HG03139 (cell line): ENCODE data around the gene CCDC141.

Experiments used
- ATAC-seq: cut with Tn5 transposase; IDR thresholded peaks from one replicate; pipeline ENCODE4 v1.9.1; 2021; ENCODE audit not compliant: unreplicated experiment

The CCDC141 gene

DNA sequence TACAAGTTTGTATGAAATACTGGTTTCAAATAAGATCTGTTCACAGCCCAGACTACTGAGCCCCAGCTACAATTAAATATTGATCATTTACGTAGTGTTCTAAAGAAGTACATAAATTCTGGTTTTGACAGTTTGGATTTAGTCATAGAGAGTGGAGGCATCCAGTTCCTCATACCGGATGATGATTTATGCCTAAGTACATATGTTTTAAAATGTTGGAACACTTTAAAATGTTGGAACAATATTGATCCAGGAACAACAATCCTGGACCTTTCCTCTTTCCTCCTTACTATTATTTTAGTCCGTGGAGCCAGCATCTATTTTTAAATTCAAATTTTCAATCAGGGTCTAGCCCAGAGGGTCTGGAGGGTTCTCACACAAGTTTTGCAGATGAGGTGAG, 220.0 kb downstream of the CCDC141 start:
- ATAC-seq = no peak

DNA sequence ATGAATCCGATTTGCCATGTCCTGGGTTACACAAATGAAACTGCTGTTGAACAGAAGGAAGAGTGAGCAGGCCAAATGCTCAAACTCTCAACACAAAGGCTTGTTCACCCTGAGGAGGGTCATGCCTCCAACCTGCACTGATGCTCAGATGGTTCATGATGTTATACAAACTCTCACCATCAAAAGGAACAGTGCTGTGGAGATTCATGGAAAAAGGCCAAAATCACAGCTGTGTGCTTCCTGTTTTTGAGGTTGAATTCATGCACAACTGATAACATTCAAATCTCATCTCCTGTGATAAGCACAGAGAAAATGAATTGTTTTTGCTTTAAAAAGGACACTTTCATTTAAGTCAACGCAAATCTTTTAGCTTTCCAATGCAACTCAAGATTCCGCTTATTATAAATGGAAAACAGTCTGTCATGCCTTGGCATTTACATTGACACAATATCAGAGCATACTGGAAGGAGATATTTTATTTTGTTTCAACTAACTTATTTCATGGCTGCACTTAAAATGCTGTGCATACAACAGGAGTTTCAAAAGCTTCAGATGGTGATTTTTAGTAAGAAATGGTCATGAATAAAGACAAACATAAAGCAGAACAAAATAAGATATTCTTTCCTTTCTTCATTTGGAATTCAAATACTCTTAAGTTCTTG, 220.5 kb downstream of the CCDC141 start:
- no peak for ATAC-seq

DNA sequence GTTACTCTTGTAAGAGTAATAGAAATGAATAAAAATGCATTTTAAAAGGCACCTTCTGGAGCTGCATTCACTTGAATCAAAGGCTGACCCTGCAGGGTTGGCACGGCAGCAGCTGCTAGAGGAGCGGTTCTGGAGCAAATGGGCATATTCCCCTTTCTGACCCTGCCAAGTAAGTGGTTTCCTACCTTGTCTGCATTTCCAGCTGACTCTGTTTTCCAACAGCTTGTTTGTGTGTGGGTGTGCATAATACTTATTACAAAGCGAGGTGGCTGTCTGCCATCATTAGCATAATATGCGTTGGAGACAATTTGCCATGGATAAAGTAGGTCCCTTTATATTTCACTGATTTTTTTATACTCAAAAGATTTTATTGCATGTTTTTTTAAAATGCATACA, 221.5 kb downstream of the CCDC141 start:
- no peak for ATAC-seq

DNA sequence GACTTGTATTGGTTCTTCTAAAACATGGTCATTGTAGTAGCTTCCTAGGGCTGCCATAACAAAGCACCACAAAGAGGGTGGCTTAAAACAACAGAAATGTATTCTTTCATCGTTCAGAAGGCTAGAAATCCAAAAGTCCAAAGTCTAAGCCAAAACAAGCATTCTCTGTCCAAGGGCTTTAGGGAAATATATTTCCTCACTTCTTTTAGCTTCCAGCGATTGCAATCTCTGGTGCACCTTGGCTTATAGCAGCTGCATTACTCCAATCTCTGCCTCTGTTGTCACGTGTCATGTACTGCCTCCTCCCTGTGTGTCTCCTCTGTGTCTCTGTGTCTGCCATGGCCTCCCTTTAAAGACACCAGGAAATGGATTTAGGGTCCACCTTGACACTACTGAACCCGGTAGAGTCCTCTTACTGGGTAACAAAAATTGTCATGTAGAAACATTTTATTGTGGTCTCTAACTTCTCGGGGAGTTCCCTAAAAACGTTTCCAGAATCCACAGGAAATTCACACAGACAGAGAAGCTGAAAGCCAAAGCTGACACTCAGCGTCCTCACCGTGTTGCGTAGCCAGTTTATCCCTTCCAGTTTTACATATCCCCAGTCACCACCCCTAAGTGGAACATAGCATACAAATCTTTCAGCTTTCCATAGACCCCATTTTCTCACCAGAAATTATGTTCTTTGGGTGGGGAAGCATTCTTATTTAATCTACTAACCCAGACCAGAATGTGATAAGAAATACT, 222.0 kb downstream of the CCDC141 start:
- no peak for ATAC-seq

DNA sequence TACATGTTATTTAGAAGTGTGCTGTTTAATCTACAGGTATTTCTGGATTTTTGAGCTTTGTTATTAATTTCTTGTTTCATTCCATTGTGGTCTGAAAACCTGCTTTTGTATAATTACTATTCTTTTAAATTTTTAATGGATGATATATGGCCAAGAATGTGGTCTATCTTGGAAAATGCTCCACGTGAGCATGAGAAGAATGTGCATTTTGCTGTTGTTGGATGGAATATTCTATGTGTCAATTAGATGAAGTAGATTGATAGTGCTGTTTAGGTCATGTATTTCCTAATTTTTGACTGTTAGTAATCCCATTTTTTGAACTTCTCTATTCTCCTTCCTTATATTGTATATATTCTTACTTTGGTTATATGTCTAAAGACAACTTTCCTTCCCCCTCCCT, 222.8 kb downstream of the CCDC141 start:
- no peak for ATAC-seq

DNA sequence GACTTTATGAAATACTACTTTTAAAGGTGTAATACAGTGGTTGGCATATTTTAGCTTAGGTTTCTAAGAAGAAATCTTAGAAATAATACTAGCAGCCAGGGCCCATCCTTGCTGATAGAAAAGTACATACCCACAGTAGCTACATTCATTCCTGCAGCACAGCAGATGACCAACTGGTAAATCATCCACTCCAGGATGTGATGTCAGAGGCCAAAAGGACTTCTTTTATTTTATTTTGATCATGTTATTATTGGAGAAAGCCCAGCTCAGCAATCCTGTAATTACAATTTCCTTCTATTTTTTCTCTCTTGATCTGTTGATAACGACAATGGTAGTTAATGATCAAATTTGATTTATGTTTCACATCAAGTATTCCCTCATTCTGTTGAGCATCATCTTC, 224.8 kb downstream of the CCDC141 start:
- no peak for ATAC-seq

DNA sequence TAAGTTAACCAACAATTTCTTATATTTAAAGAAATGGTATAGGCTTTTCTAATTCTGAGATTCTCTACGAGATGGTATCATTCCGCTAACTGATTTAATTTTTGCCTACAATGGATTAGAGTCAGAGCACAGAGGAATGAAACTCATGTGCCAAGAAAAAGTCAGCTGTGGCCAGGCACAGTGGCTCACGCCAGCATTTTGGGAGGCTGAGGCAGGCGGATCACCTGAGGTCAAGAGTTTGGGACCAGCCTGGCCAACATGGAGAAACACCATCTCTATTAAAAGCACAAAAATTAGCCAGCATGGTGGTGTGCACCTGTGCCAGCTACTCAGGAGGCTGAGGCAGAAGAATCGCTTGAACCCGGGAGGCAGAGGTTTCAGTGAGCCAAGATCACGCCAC, 225.8 kb downstream of the CCDC141 start:
- no peak for ATAC-seq

DNA sequence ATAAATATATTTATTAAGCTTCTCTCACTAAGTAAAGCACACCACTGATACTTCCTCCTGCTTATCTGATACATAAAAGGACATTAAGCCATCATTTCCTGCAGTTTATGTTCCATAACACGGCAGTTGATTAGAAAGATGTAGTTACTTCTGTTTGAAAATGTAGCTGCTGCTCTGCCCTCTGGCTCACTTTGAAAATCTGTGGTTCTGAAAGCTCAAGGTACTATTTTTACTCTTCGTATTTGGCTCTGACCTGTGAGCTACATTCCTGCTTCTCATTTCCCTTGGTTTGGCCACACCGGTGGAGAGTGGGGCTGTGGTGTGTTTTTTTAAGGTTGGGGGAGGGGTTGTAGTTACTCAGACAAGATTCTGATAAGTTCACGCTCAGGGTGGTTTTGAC, 229.9 kb downstream of the CCDC141 start:
- ATAC-seq = peak; percentile 79

DNA sequence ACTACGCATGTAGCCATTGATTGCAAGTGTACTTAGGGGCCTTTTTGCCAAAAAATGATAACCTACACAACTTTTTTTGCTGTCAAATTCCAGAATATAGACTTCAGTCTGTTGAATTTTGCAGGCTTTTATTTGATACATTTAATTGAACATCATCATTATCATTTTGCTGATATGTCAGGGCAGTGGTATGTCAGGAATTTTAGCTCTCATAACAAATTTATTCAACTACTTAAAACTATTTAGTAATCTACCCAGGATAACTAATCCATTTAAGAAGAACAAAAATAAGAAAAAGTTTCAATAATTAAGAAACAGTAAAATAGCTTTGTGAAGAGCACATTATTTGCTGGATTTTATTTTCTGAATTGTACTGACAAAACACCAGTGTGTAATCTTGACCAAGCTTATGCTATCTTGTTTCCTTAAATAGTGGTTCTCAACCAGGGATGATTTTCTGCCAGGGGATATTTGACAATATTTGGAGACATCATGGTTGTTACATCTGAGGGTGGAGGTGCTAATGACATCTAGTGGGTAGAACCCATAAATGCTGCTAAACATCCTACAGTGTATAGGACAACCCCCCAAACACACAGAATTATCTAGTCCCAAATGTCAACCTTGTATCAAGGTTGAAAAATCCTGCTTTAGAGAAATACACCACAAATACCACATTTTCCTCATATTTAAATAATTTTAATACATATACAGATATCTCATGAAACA, 230.6 kb downstream of the CCDC141 start:
- ATAC-seq = no peak

DNA sequence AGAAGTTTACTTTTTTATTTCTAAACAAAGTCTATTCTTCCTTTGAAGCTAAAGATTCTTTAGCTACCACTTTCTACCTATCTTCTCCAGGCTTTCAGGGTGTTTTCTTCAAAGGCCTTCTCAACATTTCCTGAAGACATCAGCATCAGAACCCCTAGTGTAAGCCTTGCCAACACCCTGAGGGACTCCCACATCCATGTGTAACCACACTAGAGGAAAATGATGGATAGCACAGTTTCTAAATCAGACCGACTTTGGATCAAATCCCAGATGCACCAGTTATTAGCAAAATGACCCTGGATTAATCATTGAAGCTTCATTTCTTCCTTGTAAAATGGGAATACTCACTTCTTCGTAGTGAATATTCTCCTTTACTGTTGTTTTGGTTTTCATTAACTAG, 238.0 kb downstream of the CCDC141 start:
- no peak for ATAC-seq

DNA sequence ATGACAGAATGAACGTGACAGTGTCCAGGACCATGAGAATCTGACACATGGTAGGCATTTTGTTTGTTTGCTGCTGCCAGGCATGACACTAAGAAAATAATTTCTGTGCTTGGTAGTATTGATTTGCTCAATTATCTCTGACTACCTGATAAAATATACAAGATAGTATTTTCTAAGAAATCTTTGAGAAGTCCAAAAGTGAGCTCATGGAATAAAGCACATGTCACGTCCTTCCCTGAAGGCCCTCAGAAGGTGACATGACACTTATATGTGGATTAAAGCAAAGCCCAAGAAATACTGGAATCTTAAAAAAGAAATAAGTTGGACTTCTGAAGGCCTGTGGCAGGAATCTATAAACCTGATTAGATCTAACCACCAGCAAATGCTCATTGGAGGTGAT, 238.9 kb downstream of the CCDC141 start:
- ATAC-seq = no peak

DNA sequence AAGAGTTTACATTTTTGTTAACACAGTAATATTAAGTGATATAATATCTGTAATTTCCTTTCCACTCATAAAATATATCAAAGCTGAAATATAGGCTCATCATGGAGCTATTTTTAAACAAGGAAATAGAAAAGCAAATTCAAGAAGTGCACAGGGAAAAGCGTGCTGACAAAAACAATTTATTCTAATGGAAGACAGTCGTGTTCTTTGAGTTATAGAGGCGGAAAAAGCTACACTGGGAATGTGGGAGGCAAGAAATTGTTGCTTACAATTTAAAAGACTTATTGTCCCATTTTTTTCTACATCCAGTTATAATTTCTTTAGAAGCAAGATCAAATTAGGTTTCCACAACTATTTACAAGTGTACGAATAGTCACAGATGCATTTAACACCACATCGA, 239.5 kb downstream of the CCDC141 start:
- ATAC-seq = no peak

DNA sequence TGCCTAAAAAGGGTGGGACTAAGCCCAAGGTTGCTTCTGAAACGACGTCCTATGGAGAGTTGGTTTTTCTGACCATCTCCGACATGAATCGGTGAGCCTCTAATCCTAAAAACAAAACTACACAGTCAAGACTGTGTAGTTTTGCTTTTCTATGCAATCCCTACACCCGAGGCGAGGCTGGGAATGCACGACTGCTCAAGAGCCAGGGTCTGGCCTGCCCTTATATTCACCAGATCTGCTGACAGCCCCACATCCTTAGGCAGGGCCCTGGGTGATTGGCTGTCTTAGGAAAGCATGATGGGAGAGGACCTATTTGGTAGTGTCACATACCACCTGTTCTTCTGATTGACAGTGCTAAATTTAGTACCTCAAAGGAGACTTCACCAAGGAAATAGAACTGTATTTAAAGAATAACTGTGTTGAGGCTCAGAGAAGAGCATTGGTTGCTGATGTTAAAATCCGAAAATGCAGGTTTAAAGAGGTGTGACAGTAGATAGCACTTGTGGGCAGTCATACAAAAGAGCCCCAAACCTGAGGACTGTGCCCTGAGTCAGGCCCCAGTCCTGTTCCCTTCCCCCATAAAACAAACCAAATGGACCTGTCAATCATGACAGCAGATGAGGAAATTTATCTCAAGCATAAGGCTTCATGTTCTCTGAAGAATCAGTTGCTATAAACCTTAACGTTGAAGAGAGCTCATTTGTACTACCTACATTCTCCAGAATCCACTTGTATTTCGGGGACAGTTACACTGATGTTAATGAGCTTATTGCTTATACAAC, 242.5 kb downstream of the CCDC141 start, which contains the start of gene TTN:
Gene TTN, minus strand, starts transcription at position 197 of the 782 bp plus-strand sequence. CDS start 2,781 bp downstream, outside the sequence.
- no peak for ATAC-seq

DNA sequence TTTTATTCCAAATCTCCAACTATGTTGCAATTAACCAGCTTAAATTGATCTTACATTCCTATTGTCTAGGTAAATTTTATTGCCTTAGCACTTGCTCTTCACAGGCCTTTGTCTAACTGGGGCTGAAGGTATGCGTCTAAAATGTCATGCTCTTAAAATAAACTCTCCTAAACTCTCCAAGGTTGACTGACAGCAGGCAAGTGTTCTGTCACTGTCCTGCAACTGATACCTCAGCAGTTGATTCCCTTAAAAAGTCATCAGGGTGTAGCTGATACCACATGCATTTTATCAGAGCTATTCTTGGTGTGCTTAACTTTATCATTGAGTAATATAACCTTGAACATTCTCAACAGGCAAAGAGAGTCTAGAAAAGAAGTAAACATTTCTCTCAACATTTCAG, 243.4 kb downstream of the CCDC141 start:
- no peak for ATAC-seq

DNA sequence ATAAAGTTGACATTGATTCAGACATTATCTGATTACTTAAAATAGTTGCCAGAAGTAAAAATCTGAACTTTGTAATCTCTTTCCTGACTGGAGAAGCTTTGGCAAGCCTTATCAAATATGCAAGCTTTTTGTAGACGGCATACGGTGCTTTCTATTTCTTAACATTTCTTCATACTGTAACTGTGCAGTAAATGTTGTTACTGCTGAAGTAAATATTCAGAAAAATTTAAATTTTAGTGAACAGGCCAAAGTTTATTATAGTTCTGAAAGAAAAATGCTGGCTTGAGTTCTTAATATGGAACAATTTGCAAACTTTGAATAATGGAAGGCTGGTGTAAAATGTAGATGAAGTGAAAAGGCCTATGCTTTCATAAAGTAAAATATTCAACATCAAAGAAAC, 244.5 kb downstream of the CCDC141 start:
- ATAC-seq = no peak

DNA sequence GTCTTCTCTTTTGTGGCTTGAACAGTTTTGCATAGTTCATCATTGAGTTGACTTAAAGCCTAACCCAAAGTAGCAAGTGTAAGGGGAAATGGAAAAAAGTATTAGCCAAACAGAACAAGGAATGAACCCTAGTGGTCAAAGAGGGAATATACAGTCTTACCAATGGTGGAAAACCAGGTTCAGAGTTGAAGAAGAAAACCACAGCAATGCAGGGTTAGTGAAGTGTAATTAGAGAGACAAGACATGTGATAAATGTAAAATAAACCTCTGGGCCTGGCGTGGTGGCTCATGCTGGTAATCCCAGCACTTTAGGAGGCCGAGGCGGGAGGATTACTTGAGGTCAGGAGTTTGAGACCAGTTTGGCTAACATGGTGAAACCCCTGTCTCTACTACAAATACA, 245.1 kb downstream of the CCDC141 start:
- peak; percentile 64 for ATAC-seq

DNA sequence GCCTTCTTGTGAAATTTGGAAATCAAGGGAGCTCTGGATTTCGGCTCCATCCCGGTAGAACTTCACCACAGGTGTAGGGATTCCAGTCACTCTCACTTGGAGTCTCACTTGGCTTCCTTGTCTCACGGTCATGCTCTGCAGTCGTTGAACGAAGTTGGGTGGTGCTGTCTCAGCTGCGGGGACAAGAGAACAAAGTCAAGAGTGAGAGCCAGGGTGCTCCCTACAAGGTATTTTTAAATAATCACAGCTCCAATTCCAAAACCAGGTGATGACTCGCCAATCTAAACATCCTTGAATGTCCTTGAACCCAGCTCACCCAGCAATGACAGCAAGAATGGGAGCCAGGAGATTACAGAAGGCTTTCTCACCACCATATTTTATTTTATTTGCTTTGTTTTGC, 249.4 kb downstream of the CCDC141 start:
- ATAC-seq = no peak

DNA sequence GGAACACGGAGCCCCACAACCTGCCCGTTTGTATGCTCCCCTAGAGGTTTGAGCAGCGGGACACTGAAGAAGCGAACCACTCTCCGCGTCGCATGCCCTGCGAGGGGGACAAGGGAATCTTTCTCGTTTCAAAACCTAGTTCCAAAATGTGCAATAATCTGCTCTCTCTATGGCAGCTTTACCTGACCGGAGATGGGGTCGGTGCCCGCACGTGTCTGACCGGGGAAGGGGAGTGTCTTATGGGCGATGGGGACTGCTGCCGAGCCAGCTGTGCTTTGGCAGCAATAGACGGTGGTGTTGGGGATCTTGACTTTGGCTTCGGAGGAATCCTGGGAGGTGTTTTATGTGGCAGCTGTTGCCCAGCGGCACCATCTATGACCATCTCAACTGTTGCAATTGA, 250.6 kb downstream of the CCDC141 start:
- ATAC-seq = no peak

DNA sequence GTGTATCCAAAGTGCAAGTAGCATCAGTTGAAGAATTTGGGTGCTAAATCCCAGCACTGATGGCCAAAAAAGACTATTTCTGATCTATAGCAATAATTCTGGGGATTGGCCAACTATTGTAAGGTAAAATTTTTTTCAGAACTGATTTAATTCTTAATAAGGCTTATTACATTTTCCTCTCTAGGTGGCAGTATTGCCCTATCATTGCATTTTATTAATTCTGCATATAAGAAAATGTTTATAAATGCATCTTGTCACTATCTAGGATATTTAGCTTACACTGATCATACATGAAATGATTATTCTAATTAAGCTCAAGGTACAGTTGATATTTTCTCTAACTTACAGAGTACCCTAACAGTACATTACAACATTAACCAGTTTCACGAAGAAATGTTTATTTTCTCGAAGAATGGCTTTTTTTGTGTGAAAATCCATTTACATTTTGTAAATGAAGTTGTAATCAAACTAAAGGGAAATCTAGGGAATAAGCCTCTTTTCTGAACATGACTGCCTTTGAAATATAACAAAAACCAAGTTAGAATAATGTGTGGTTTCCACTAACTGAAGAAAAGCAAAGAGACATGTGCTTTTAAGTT, 253.8 kb downstream of the CCDC141 start:
- ATAC-seq = no peak

DNA sequence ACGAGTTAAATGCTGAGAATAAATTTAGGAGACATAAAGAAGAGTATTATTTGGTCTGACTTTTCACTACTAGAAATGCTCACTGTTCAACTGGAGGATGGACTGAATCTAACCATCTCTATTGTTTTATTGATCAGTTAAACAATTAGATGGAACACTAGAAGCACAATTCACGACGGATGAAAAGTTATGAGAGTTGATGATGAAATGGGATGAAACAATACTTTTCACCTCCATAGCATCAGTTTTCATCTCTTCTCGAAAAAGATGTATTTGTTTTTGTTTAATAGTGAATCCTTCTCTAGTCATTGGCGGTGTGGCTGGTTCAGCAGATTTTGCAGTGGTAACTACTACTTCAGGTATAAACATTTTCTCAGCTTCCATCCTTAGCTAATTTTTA, 262.0 kb downstream of the CCDC141 start:
- no peak for ATAC-seq

DNA sequence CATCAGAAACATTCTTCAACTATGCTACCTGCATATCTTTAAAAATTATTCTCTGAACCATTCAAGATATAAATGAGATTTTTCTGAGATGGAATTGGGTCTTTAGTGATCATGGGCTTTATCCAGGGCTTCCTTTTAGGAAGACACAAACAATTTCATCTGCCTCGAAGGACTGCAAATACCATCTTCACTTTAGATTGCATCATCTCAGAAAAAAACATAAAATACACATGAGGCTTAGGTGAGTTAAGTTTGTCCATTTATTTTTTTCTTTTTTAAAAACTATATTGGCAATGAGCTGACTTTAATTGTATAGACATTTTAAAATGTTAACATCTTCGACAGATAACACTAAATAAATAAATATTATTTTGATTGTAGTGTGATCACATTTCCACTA, 262.8 kb downstream of the CCDC141 start:
- ATAC-seq = no peak
